Activated T-cell treated with anti-CD3 and anti-CD28 coated beads, Interleukin-2, amount 50 U/mL, for 72 hours (primary cell): ENCODE data around the gene MBD3L2. TPM values are rescaled to one million over a fixed set of nuclear protein-coding genes. Genes with fewer than 3 reads are reported as not detected.

Experiments
- total RNA-seq, 2 donors: library from RNA; stranded (reverse); gene quantifications; one replicate each; pipeline ENCODE4 v1.2.3, GENCODE V29; 2022

MBD3L2 gene
- total RNA-seq, 2 donors from 2014 or later: not detected

Other genes starting within 250 kb of the MBD3L2 start
- 10 to 100 TPM; 14.3 to 15.8 TPM for gene ADGRE1, start 161.7 kb upstream of the MBD3L2 start, total RNA-seq
- gene MBD3L2B, start 27.9 kb upstream of the MBD3L2 start, total RNA-seq: not detected
- gene MBD3L5, start 18.7 kb upstream of the MBD3L2 start, total RNA-seq: not detected
- not detected for gene MBD3L4, start 9.1 kb upstream of the MBD3L2 start, total RNA-seq
- gene MBD3L3, start 9.4 kb downstream of the MBD3L2 start, total RNA-seq: not detected
- 10 to 100 TPM in 1 of 2 donors, 1 to 10 TPM in 1; 8.6 to 11.9 TPM for gene ZNF557, start 20.4 kb downstream of the MBD3L2 start, total RNA-seq
- 1 to 10 TPM; 8.7 TPM for gene INSR, start 245.1 kb downstream of the MBD3L2 start, total RNA-seq